Measurements from ENCODE around the gene KRTAP5-6. TPM values are rescaled to one million over a fixed set of nuclear protein-coding genes. Genes with fewer than 3 reads are reported as not detected.

The KRTAP5-6 gene
- total RNA-seq, 1 experiment from 2014 or later = not detected

- H3K4me3 ChIP-seq = no peak overlapping the region
- no peak for DNase-seq
- H3K9me3 ChIP-seq = no peaks in the 10 kb centered on the region
- peaks cover 10% of the 10 kb centered on the region for H3K27me3 ChIP-seq
- H3K36me3 ChIP-seq = no peaks in the 10 kb centered on the region
Observed at GRCh38 chr11:1708716-1709115, 11.7 kb downstream of the KRTAP5-6 start.

DNA sequence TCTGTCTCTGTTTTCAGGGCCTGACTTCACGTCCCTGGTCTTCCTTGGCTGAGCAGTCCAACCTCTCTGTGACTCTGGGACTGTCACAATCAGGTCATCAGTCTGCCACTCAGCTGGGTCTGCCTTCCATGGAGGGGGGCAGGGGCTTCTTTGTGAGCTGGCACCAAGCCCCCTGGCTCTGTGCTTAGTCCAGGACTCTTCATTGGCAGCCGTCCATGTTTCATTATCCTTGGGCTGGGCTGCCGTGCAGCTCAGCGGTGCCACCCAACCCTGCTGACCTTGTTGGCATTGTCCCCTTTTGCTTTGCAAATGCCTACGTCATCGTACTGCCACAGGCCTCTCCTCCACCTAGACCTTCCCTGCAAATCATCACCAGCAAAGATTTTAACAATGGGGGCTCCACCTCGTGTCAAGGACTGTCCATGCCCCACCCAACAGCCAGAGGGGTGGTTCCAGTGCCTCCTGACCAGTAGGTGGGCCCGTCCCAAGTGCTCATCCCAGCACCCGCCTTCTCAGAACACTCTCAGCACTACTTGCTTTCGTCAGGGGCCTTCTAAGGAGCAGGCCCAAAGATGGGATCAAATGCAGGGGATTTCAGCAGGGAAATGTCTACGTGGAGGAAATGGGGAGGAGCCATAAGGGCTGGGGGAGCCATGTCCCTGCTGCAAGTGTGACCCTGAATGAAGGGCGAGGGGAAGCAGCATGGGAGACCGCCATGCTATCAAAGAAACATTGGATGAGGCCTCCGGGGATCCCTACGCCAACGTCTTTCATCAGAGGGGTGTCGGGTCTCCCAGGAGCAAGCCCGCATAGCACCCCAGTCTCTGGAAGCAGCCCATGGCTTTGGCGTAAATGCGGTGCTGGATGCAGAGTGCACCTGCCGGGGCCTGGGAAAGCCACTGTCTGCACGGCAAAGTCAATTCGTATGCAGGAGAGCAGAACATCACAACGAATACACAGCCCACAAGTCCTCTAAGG, 18.2 kb downstream of the KRTAP5-6 start:
- no peaks in the 10 kb centered on the region for H3K36me3 ChIP-seq
- no peak for DNase-seq
- H3K9me3 ChIP-seq = no peaks in the 10 kb centered on the region
- peaks cover 6% of the 10 kb centered on the region for H3K27me3 ChIP-seq
- H3K4me3 ChIP-seq = no peak overlapping the region

- H3K9me3 ChIP-seq = no peaks in the 10 kb centered on the region
Observed at GRCh38 chr11:1717745-1718144, 20.8 kb downstream of the KRTAP5-6 start.

DNA sequence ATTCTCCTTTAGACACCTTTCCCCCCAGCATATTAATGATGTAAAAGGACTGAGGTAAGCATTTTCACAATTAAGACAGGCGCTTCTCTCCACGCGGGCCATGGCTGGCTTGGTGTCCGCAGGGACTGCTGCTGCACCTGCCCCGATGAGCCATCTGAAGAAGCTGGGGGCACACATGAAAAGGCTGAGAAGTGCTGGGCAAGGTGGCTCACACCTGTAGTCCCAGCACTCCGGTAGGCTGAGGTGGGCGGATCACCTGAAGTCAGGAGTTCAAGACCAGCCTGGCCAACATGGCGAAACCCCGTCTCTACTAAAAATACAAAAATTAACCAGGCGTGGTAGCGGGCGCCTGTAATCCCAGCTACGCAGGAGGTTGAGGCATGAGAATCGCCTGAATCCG, 21.3 kb downstream of the KRTAP5-6 start:
- Histone ChIP-seq H3K4me3 (no peak overlapping the region), H3K36me3 (no peaks in the 10 kb centered on the region), H3K27me3 (peaks cover 1% of the 10 kb centered on the region), H3K9me3 (no peaks in the 10 kb centered on the region)
- no peak for DNase-seq

More at GRCh38 chr11:1717745-1718144, 20.8 kb downstream of the KRTAP5-6 start:
- DNase-seq = no peak
- Histone ChIP-seq H3K27me3 (0 out of 2 replicates have a peak, but pooled peaks cover under 1% of the 10 kb centered on the region), H3K4me3 (no peak overlapping the region), H3K36me3 (no peaks in the 10 kb centered on the region)

- DNase-seq = no peak
- H3K27me3 ChIP-seq = peaks cover 4% of the 10 kb centered on the region
- H3K4me3 ChIP-seq = no peak overlapping the region
- H3K36me3 ChIP-seq = no peaks in the 10 kb centered on the region
- H3K9me3 ChIP-seq = no peaks in the 10 kb centered on the region
Observed at GRCh38 chr11:1719781-1720180, 22.8 kb downstream of the KRTAP5-6 start.

DNA sequence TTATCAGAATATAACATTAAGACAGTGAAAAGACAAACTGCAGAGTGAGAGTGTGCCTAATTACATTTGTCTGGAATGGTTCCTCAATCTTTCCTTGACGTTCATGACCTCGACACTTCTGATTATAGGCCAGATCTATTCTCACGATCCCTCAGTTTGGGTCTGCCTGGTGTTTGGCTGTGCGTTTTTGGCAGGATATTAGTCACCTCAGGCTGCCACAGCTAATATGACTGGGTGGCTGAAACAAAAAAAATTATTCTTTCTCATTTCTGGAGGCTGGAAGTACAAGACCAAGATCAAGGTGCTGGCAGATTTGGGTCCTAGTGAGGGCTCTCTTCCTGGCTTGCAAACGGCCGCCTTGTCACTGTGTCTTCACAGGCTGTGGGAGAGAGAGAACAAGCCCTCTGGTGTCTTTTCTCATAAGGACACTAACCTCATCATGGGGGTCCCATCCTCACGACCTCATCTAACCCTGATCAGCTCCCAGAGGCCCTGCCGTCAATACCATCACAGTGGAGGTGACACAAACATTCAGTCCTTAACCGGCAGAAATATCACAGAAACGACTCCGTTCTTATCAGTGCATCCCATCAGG, 30.2 kb downstream of the KRTAP5-6 start:
- Histone ChIP-seq H3K9me3 (no peaks in the 10 kb centered on the region), H3K4me3 (no peak overlapping the region), H3K27me3 (peaks cover 19% of the 10 kb centered on the region), H3K36me3 (no peaks in the 10 kb centered on the region)
- DNase-seq = peak; percentile 28

DNA sequence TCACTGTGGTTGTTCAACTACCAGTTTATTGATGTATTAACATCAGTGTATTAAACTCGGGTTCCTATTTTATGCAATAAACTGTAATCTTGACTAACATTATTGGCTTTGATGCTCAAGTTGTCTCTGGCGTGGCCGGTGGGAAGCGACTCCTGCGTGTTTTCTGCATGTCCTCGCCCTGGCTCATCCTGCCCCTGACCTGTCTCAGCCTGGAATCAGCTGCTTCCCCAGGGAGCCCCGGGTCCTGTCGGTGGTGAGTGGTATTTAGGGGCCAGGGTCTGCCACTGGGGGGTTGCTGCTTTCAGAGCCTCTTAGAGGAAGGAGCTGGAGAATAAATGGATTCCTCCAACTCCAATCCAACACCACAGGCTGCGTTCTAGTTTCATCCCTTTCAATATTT, 30.9 kb downstream of the KRTAP5-6 start:
- Histone ChIP-seq H3K27me3 (peaks cover 19% of the 10 kb centered on the region), H3K36me3 (no peaks in the 10 kb centered on the region), H3K4me3 (no peak overlapping the region), H3K9me3 (no peaks in the 10 kb centered on the region)
- no peak for DNase-seq

- H3K9me3 ChIP-seq = no peaks in the 10 kb centered on the region
- no peak for DNase-seq
- no peaks in the 10 kb centered on the region for H3K36me3 ChIP-seq
- no peak overlapping the region for H3K4me3 ChIP-seq
- peaks cover 18% of the 10 kb centered on the region for H3K27me3 ChIP-seq
Observed at GRCh38 chr11:1728301-1728700, 31.3 kb downstream of the KRTAP5-6 start.

DNA sequence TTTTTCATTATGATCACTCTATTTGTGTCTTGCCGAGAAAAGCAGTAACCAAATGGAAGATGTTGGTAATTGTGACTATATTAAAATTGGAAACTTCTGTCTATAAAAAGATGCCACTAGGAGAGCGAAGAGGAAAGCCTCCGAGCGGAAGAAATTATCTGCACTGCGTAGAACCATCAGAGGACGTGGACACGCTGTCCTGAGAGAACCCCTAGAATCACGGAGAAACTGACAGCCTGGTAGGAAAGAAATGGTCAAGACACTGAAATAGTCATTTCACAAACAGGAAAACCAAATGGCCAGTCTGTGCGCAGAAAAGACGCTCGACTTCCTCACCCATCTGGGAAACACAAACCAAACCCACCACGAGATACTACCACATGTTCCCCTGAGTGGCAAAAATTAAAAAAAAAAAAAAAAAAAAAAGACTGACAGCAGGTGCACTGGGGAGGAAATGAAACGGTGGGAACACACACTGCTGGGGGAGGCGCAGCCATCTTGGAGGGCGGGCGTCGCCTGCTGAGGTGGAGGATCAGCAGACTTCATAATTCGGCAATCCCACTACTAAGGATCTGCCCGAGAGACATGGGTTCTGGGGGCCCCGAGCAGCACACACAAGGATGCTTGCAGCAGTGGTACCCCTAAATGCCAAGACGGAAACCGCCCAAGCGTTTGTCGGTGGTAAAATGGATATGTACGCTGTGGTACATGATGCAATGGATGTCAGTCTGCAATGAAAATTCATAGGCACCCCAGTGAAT, 32.1 kb downstream of the KRTAP5-6 start:
- H3K27me3 ChIP-seq = peaks cover 15% of the 10 kb centered on the region
- no peak for DNase-seq

DNA sequence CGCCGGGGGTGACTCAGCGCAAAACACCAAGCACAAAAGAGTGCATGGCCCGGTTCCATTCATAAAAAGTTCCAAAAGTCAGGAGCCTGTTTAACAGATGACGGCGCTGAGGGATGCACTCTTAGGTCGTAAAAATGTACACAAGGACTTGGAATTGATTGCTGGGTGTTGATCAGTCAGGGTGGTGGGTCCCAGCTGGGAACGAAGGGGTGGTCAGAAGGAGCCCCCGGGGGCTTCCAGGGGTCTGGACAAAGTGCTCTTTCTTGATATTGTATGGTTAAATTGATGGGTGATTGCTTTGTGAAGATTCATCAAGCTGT, 32.7 kb downstream of the KRTAP5-6 start:
- Histone ChIP-seq H3K27me3 (peaks cover 15% of the 10 kb centered on the region), H3K4me3 (no peak overlapping the region; the same call in 1 of the 2 replicates), H3K9me3 (no peaks in the 10 kb centered on the region), H3K36me3 (no peaks in the 10 kb centered on the region)
- DNase-seq = peak; percentile 57

More for the DNA sequence above, 32.1 kb downstream of the KRTAP5-6 start:
- Histone ChIP-seq H3K4me3 (peak overlapping the region; percentile 21; the same call in 1 of the 2 replicates), H3K36me3 (no peaks in the 10 kb centered on the region), H3K9me3 (no peaks in the 10 kb centered on the region)

- DNase-seq = no peak
- Histone ChIP-seq H3K4me3 (no peak overlapping the region), H3K9me3 (no peaks in the 10 kb centered on the region), H3K27me3 (peaks cover 15% of the 10 kb centered on the region), H3K36me3 (no peaks in the 10 kb centered on the region)
Observed at GRCh38 chr11:1730059-1730629, 33.1 kb downstream of the KRTAP5-6 start.

GRCh38 chr11:1731451-1732059, 34.6 kb downstream of the KRTAP5-6 start:
- DNase-seq = no peak
- Histone ChIP-seq H3K36me3 (no peaks in the 10 kb centered on the region), H3K4me3 (no peak overlapping the region), H3K27me3 (peaks cover 13% of the 10 kb centered on the region), H3K9me3 (peaks cover 4% of the 10 kb centered on the region; the same call in 1 of the 2 replicates)

GRCh38 chr11:1732418-1733008, 35.5 kb downstream of the KRTAP5-6 start:
- no peak overlapping the region for H3K4me3 ChIP-seq
- no peak for DNase-seq
- H3K9me3 ChIP-seq = peaks cover 14% of the 10 kb centered on the region
- no peaks in the 10 kb centered on the region for H3K36me3 ChIP-seq
- H3K27me3 ChIP-seq = peaks cover 18% of the 10 kb centered on the region

- no peak for DNase-seq
- Histone ChIP-seq H3K4me3 (no peak overlapping the region), H3K36me3 (no peaks in the 10 kb centered on the region), H3K27me3 (peaks cover 21% of the 10 kb centered on the region), H3K9me3 (peaks cover 17% of the 10 kb centered on the region)
Observed at GRCh38 chr11:1733009-1733715, 36.2 kb downstream of the KRTAP5-6 start.

All from MG63 (cell line).